GM18951 (cell line): ENCODE results near the gene SRXN1.

Source experiments
- POLR2A ChIP-seq: IDR thresholded peaks from 4 replicates; pipeline ENCODE4 v1.6.1; 2011; ENCODE audit warnings: mild to moderate bottlenecking; ENCODE audit not compliant: insufficient read length, insufficient read depth; ENCODE audit errors: extremely low read depth
- in situ Hi-C: fragments of 300-500 bp; cut with MboI; formaldehyde crosslinking; loops from one replicate; pipeline ENCODE4 v1.12.0; 2022; ENCODE audit warnings: low sequenced_read_pairs, mixed read lengths, inconsistent platforms; ENCODE audit not compliant: unreplicated experiment

Gene SRXN1

DNA sequence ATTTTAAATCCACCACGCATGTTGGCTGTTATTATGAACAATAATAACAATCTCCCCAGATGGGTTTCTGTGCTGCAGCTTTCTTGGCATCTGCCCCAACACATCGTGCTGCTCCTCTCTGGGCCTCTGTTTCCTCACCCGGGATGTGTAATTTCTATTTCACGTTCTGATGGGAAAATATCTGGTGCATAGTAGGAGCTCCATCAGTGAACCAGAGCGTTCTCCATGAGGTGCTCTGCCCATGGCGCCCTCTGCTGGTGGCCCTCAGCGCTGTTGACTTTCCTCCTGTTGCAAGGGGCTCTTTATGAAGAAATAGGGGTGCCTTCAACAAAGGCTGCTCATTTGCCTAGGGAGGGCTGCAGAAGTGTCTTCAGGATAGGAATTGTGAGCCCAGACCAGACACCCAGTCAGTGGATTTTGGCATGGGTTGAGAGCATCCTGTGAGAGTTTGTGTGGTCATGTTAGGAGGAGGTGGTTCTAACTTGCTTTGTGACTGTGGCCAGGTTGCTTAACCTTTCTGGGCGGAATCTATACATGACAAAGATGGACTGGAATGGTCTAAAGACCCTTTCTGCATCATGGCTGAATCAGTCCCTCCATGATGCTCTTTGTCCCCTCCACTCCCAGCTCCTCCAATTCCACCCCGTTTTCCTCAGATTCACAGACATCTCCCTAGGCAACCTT lies 14.5 kb upstream of the SRXN1 start:
- in situ Hi-C loops = no loop called here
- TF ChIP-seq POLR2A = no peak

GRCh38 chr20:666877-667276 lies 13.9 kb upstream of the SRXN1 start:
- in situ Hi-C loops = no loop called here
- TF ChIP-seq POLR2A = no peak

GRCh38 chr20:665276-665675 lies 12.3 kb upstream of the SRXN1 start:
- no peak for TF ChIP-seq POLR2A
- in situ Hi-C loops = no loop called here

GRCh38 chr20:664576-664975 lies 11.6 kb upstream of the SRXN1 start:
- in situ Hi-C loops = no loop called here
- TF ChIP-seq POLR2A = no peak

DNA sequence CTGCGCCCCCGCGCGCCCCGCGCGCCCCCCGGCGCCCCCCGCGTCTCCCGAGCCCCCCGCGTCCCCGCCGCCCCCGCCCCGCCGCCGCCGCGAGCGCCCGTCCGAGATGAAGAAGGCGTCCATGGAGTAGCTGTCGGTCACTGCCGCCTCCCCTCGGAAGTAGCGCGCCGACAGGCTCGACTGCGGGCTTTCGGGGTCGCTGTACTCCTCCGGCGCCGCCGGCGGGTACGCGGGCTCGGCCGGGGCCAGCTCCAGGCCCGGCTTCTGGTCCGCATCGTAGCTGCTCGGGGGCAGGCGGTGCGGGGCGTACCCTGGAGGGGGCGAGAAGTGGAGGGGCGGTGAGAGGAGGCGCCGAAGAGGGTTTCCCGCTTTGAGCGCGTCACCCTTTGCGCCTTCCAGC lies 11.2 kb upstream of the SRXN1 start:
- in situ Hi-C loops = no loop called here
- no peak for TF ChIP-seq POLR2A

DNA sequence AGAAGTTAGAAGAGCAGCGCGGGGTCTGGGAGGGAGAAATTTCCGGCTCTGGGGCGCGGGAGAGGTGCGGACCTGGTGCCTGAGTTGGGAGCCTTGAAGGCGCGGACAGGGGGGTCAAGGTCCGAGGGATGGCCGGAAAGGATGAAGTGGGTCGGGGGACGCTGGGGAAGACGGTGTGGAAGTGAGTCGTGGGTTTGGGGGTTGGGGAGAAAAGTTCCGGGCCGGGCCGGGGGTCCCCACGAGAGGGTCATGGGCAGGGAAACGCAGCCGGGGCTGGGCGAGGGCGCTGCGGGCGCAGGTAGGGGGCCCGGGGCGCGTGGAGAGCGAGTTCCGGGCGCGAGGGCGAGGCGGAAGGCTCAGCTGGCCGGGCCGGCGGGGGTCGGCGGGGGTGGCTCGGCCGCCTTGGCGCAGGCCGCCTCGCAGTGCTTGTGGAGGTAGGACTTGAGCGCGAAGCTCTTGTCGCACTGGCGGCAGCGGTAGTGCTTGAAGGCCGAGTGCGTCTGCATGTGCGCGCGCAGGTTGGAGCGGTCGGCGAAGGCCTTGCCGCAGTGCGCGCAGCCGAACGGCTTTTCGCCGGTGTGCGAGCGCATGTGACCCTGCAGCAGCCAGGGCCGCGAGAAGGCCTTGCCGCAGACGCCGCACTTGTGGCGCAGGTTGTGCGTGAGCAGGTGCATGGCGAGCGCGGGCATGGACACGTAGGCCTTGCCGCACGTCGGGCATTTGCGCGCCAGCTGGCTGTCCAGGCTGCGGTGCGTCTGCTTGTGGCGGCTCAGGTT lies 10.5 kb upstream of the SRXN1 start:
- in situ Hi-C loops = no loop called here
- TF ChIP-seq POLR2A = no peak

- no peak for TF ChIP-seq POLR2A
- in situ Hi-C loops = no loop called here
These were observed 9.5 kb upstream of the SRXN1 start for GRCh38 chr20:662277-663192.

DNA sequence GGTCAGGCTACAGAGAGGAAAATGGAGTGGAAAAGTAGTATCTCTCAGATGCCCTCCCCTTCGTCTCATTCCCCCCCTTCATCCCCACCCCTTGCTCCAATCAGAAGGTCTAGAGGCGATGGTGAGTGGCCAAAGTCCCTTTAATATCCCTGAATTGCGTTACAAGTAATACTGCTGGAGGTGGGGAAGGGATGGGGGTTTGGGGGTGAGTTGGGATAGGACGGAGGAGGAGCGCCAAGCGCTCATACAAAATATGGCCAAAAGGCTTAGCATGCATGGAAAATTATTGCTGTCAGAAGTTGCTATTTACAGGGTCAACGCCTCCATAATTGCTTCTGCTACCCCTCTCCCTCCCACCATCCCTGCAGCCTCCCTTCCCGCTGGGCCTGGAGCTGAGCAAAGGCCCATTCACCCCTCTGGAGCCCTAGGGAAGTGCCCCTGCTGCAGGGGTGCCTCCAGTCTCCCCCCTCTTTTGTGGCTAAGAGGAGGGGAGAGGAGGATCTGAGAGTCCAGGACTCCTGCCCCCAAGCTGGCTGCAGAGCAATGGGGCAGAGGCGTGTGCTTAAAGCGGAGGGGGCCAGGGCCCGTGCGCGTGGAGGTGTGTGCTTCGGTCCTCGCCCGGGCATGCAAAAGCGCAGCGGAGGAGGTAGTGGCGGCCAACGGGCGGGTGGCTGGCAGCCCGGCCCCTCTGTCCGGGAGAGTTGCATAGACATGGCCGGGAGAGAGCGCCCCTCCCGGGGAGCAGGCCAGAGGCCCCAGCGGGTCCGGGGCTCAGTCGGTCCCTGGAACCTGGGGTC lies 8.7 kb upstream of the SRXN1 start:
- TF ChIP-seq POLR2A = no peak
- in situ Hi-C loops = no loop called here

DNA sequence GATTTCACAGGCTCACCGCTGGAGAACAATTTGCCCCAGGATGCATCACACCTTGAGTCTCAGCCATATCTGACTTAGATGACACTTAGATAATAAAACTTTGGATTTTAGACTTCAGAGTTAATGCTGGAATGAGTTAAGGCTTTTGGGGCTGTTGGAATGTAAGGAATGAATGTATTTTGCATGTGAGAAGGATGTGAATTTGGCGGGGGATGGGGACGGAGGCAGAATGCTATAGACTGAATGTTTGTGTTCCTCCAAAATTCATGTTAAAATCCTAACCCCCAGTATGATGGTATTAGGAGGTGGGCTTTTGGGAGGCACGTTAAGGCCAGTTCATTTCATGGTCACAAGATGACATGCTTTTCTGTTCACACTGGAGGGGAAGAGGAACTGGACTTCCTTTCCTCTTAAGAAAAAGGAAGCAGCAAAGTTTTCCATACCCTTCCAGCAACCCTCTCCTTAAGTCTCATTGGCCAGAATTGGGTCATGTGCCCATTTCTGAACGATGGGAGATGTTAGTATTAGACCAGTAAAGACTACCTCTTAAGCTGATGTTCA lies 5.8 kb upstream of the SRXN1 start:
- in situ Hi-C loops = no loop called here
- no peak for TF ChIP-seq POLR2A

GRCh38 chr20:658202-658601 lies 5.2 kb upstream of the SRXN1 start:
- in situ Hi-C loops = no loop called here
- TF ChIP-seq POLR2A = no peak

DNA sequence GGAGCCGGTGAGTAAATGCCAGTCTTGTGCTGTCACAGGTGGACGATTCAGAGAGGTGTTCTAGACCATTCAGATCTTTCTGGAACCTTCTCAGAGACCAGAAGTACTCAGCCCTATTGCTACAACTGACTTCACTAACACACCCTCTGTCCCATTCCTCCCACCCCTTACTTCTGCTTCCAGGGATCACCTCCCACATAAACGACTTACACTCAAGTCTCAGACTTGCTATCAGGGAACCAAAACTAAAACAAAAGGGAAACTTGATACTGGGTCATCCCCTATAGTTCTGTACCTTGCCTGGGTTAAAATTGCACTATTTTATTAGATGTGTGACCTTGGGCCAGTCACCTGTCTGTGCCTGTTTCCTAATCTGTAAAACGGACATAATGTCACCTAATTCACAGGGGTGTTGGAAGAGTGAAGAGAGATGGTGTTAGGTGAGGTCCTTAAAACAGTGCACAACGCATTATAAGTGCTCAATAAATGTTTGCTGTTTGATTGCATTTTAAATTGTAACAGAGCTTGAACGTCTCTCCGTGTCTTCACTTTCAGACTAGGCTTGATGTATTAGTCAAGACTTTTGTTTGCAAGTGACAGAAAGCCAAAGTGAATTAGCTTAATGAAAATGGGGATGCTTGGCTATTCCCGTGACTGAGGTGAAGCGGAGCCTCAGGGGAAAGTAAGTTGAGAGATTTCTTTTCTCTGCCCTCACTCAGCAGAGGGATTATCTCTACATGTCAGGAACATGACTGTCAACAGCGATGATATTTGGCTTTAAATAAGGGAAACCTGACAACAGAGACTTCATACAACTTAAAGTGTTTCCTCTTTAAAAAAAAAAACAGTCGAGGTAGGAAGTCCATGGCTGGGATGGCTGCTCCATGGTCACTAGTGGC lies 3.0 kb upstream of the SRXN1 start:
- in situ Hi-C loops = no loop called here
- no peak for TF ChIP-seq POLR2A
